MCF 10A (cell line): Measurements from ENCODE around the gene PCNX2. TPM values are rescaled to one million over a fixed set of nuclear protein-coding genes. Genes with fewer than 3 reads are reported as not detected.

Source experiments
- BruUV-seq: library from RNA; stranded (reverse); fragments of 400-500 nt; replicated peaks from 2 replicates; lab custom pipeline; 2021; lab: Mats Ljungman, UMichigan
- CTCF ChIA-PET: fragments of 300-600 bp; sonication (Branson Sonifier 250); formaldehyde crosslinking; extraction: SDS; loops from one replicate; lab custom pipeline; 2021; ENCODE audit warnings: antibody characterized with exemption, inconsistent platforms; lab: Yijun Ruan, JAX
- POLR2A ChIA-PET: fragments of 300-600, 350-650 bp; sonication (Branson Sonifier 250); formaldehyde crosslinking; extraction: SDS; loops from one replicate; lab custom pipeline; 2020; ENCODE audit warnings: antibody characterized with exemption, inconsistent platforms; lab: Yijun Ruan, JAX
- DNase-seq: peaks from one replicate; pipeline ENCODE4 v3.0.0-alpha.2; 2018; ENCODE audit not compliant: unreplicated experiment
- H3K27ac Mint-ChIP-seq: one replicate; pipeline ENCODE4 v1.8.0; 2022; ENCODE audit warnings: mild to moderate bottlenecking, low read depth, mixed read lengths; ENCODE audit not compliant: unreplicated experiment
- H3K27me3 Mint-ChIP-seq: one replicate; pipeline ENCODE4 v1.8.0; 2022; ENCODE audit warnings: mixed read lengths; ENCODE audit not compliant: insufficient read depth, unreplicated experiment
- H3K36me3 Mint-ChIP-seq: one replicate; pipeline ENCODE4 v1.8.0; 2022; ENCODE audit warnings: mild to moderate bottlenecking, moderate library complexity, mixed read lengths; ENCODE audit not compliant: insufficient read depth, unreplicated experiment
- H3K4me1 Mint-ChIP-seq: one replicate; pipeline ENCODE4 v1.8.0; 2022; ENCODE audit warnings: mixed read lengths; ENCODE audit not compliant: insufficient read depth, unreplicated experiment
- H3K4me3 Mint-ChIP-seq: one replicate; pipeline ENCODE4 v1.8.0; 2022; ENCODE audit warnings: mild to moderate bottlenecking, moderate library complexity, mixed read lengths; ENCODE audit not compliant: unreplicated experiment
- H3K9me3 Mint-ChIP-seq: one replicate; pipeline ENCODE4 v1.8.0; 2022; ENCODE audit warnings: mixed read lengths; ENCODE audit not compliant: unreplicated experiment
- intact Hi-C: fragments of 100-400 bp; cut with micrococcal nuclease; formaldehyde crosslinking; loops from 2 replicates; pipeline ENCODE4 v1.14.1; 2022
- total RNA-seq: library from RNA; stranded (reverse); gene quantifications from 2 replicates; pipeline ENCODE4 v1.2.3, GENCODE V29; 2022
- TF ChIP-seq, protein P1 (sequence below): fragments of 200-600 bp; IDR thresholded peaks from one replicate; pipeline ENCODE4 v1.8.0; 2022; ENCODE audit warnings: antibody characterized with exemption, mild to moderate bottlenecking; ENCODE audit not compliant: unreplicated experiment

PCNX2 gene
- total RNA-seq, 1 experiment from 2014 or later = 80.5 TPM

DNA sequence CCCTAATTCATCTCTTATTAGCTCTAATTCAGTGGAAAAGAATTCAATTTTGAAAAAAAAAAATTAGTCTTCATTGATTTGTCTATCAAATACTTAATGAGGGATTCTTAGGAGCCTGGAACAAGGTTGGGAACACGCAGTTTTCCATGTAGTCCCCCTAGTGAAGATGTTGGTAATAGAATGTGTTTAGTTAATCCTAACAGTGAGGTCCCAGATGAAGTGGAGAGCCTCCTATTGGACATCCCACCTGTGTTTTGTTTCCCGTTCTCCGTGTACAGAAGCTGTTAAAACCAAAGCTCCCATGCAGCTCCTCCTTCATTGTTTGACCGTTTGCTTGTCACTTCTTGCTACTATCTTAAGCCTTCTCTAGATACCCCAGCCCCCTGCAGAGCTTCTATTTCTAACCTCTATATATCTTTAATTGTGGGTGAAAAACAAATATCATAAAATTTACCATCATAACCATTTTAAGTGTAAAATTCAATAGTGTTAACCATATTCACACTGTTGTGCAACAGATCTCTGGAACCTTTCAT lies 67.5 kb downstream of the PCNX2 start:
- DNase-seq = no peak
- ChIA-PET CTCF (interaction anchor here (0.6 to 1.6 kb wide), 3 partner anchors 10 to 288 kb away, joined by 3 to 6 read pairs (median 3); no protein-coding TSS in a partner anchor), POLR2A (interaction anchor here (0.6 kb wide), 1 partner anchor 12 kb away, joined by 3 read pairs; no protein-coding TSS in a partner anchor)
- Mint-ChIP-seq H3K27ac (no peak overlapping the region), H3K4me1 (no peaks in the 10 kb centered on the region), H3K27me3 (no peaks in the 10 kb centered on the region), H3K36me3 (peaks cover 24% of the 10 kb centered on the region), H3K4me3 (no peak overlapping the region), H3K9me3 (no peaks in the 10 kb centered on the region)
- no TSS peak for BruUV-seq
- TF ChIP-seq, protein P1, sequence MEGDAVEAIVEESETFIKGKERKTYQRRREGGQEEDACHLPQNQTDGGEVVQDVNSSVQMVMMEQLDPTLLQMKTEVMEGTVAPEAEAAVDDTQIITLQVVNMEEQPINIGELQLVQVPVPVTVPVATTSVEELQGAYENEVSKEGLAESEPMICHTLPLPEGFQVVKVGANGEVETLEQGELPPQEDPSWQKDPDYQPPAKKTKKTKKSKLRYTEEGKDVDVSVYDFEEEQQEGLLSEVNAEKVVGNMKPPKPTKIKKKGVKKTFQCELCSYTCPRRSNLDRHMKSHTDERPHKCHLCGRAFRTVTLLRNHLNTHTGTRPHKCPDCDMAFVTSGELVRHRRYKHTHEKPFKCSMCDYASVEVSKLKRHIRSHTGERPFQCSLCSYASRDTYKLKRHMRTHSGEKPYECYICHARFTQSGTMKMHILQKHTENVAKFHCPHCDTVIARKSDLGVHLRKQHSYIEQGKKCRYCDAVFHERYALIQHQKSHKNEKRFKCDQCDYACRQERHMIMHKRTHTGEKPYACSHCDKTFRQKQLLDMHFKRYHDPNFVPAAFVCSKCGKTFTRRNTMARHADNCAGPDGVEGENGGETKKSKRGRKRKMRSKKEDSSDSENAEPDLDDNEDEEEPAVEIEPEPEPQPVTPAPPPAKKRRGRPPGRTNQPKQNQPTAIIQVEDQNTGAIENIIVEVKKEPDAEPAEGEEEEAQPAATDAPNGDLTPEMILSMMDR = no peak
- intact Hi-C loops = no loop called here

DNA sequence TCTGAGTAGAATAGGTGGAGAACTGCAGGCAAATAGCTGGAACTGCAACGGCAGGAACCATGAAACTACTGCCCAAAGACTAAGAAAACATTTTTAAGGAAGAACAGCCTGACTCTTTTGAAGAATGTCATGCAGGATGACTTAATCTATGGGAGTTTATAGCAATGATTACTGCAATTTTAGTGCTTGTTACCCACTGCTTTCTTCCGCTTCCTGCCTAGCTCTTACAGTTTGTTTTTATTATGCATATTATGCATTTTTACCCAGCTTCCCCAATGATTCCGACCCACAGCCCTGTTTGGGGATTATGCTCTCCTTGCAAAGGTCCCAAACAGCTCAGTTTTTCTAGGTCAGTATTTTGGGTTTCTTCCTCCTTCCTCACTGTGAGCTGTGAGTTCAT lies 71.2 kb downstream of the PCNX2 start:
- BruUV-seq = no TSS peak
- Mint-ChIP-seq H3K9me3 (no peaks in the 10 kb centered on the region), H3K27ac (no peak overlapping the region), H3K27me3 (no peaks in the 10 kb centered on the region), H3K4me1 (no peaks in the 10 kb centered on the region), H3K36me3 (peaks cover 24% of the 10 kb centered on the region), H3K4me3 (no peak overlapping the region)
- no peak for DNase-seq
- ChIA-PET CTCF (interaction anchor here (1.3 kb wide), 1 partner anchor 10 kb away, joined by 3 read pairs; no protein-coding TSS in a partner anchor), POLR2A (interaction anchor here (0.7 to 1.1 kb wide), 2 partner anchors 8 to 9 kb away, joined by 3 to 6 read pairs; no protein-coding TSS in a partner anchor)
- intact Hi-C loops = no loop called here
- TF ChIP-seq, protein P1 = no peak

DNA sequence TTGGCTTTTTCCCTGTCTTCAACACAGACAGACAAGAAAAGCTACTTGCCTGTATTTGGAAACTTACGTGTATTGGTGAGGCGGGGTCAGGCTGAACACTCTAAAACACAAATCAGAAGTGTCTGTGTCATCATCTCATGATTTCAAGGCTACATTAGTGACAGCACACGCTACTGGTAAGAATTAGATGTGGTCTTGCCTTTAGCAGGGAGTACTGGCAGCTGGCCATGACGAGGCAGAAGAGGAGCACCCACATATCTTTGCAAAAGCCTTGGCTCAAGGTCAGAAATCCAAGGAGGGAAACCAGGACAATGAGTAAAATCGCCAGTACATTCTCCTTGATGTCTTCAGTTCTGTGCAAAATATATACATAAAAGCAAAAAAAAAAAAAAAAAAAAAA lies 77.7 kb downstream of the PCNX2 start:
- POLR2A ChIA-PET = no interaction called here
- TF ChIP-seq, protein P1 = no peak
- Mint-ChIP-seq H3K36me3 (peaks cover 18% of the 10 kb centered on the region), H3K27me3 (no peaks in the 10 kb centered on the region), H3K27ac (no peak overlapping the region), H3K9me3 (no peaks in the 10 kb centered on the region), H3K4me1 (no peaks in the 10 kb centered on the region), H3K4me3 (no peak overlapping the region)
- intact Hi-C loops = no loop called here
- CTCF ChIA-PET = interaction anchor here (0.6 kb wide), 1 partner anchor 670 kb away, joined by 3 read pairs; no protein-coding TSS in a partner anchor
- DNase-seq = no peak
- BruUV-seq = no TSS peak

DNA sequence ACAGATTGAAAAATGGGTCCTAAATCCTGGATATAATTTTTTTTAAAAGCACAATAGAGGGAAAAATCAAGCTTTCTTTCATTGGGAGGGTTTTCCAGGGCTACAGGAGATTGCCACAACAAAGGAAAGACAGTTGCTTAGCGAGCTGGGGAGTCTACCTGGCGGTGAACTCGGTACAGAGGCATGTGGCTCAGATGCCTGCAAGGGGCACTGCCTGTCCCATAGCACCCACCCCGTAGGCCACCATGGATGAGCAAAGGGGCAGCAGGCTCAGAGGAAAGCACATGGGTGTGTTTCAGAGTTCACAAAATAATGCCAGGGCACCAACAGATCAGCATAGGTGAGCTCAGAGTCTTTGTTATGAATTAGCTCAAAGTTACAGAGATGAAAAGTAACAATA lies 79.5 kb downstream of the PCNX2 start:
- ChIA-PET CTCF (interaction anchor here (0.8 to 2.1 kb wide), 5 partner anchors 10 to 30 kb away, joined by 3 to 6 read pairs (median 3); no protein-coding TSS in a partner anchor), POLR2A (interaction anchor here (0.6 to 1.9 kb wide), 8 partner anchors 8 to 145 kb away, joined by 3 to 6 read pairs (median 3); no protein-coding TSS in a partner anchor)
- no peak overlapping the region for H3K4me3 Mint-ChIP-seq
- H3K4me1 Mint-ChIP-seq = no peaks in the 10 kb centered on the region
- peaks cover 33% of the 10 kb centered on the region for H3K36me3 Mint-ChIP-seq
- intact Hi-C loops = no loop called here
- no peak overlapping the region for H3K27ac Mint-ChIP-seq
- no peak for DNase-seq
- H3K27me3 Mint-ChIP-seq = no peaks in the 10 kb centered on the region
- no peaks in the 10 kb centered on the region for H3K9me3 Mint-ChIP-seq
- BruUV-seq = no TSS peak
- TF ChIP-seq, protein P1 = no peak
